Sigmoid colon (tissue), 3 donors: ENCODE measurements around the gene GET4.
A peak's percentile ranks its signal among the peaks of the same experiment; 100 is the strongest.

Source experiments
- CTCF ChIP-seq, 4 experiments: fragments of 450-650 bp in 3 of 4; fragments of 200-600 bp in 1 of 4; IDR thresholded peaks; one replicate each; pipeline ENCODE4 v1.5.1; 2016 to 2019; ENCODE audit warnings: antibody characterized with exemption in 4 of 4, mild to moderate bottlenecking in 3 of 4, moderate library complexity in 2 of 4
- POLR2A ChIP-seq, 2 donors: fragments of 450-650 bp; IDR thresholded peaks; one replicate each; pipeline ENCODE4 v1.6.1; 2016; ENCODE audit warnings: antibody characterized with exemption in 2 of 2, mild to moderate bottlenecking in 2 of 2, moderate library complexity in 2 of 2

DNA sequence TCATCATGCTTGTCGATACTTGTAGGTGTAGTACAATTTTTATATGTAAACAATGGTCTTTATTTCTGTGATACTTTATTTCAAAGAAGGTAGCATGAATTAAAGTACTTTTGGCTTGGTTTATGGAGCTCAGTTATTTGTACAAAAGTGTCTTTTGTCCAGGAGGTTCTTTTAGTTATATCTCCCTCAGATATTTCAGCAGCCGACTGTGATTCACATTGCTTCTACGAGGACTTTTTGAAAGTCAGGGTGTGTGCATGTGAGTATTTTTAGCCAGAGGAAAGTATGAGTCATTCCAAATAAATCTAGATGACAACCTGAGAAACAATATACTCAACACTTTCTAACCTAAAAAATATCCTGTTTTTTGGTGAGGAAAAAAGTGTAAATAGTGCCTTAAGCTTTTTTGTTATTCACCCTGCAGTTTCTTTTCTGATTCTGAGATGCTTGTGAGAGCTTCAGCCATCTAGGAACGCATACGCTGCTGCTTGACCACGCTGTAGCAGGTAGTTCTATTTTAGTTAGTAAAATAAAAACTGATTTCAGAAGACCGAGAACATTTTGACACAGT is 44.7 kb upstream of the GET4 start:
- no peak for TF ChIP-seq CTCF (IDR thresholded peaks at IDR 0.05)
- peak in 1 of 2 donors; percentile 16 for TF ChIP-seq POLR2A (IDR thresholded peaks at IDR 0.05)
